ENCODE data around the gene SIGLEC6. TPM values are rescaled to one million over a fixed set of nuclear protein-coding genes. Genes with fewer than 3 reads are reported as not detected.

Gene SIGLEC6
- total and polyA plus RNA-seq, 2 experiments from 2014 or later = not detected

DNA sequence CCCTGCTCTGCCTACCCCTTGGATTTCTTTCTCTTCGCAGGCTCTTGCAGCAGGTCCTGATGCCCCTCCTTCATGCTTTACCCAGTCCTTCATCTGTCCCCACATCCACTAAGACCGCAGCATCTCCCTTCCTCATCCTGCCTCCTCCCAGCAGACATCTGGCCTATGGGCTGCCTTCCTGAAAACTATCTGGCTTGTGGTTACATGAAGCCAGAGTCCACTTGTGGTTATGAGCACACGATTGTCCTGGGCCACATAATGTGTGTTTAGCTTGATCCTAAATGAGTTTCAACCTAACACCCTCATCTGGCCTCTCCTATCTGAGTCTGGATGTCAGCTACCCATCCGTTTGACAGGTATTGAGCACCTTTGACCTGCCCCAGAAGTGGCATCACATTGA lies 34.1 kb upstream of the SIGLEC6 start:
- H3K4me2 ChIP-seq = no peak overlapping the region
- H3K9me3 ChIP-seq (ENCODE audit: low read depth) = no peaks in the 10 kb centered on the region
- no peaks in the 10 kb centered on the region for H3K36me3 ChIP-seq (replicated peaks; ENCODE audit: insufficient read depth, low read depth)
- no peak for DNase-seq (ENCODE audit: low spot score)
- H3K27ac ChIP-seq = no peak overlapping the region
- WGBS (ENCODE audit: low lambda C conversion rate, missing lambda C conversion rate) = 61% methylated on average over 3 of the region's 4 CpGs
- no peaks in the 10 kb centered on the region for H3K4me1 ChIP-seq (ENCODE audit: insufficient read depth)
- H3K4me3 ChIP-seq = no peak overlapping the region
- no peaks in the 10 kb centered on the region for H3K79me2 ChIP-seq
- TF ChIP-seq EZH2phosphoT487 (IDR thresholded peaks at IDR 0.05; ENCODE audit: low read depth, severe bottlenecking, unreplicated experiment) (no peak), EZH2 (IDR thresholded peaks at IDR 0.05; ENCODE audit: borderline replicate concordance) (no peak)
- TF ChIP-seq, protein P1, sequence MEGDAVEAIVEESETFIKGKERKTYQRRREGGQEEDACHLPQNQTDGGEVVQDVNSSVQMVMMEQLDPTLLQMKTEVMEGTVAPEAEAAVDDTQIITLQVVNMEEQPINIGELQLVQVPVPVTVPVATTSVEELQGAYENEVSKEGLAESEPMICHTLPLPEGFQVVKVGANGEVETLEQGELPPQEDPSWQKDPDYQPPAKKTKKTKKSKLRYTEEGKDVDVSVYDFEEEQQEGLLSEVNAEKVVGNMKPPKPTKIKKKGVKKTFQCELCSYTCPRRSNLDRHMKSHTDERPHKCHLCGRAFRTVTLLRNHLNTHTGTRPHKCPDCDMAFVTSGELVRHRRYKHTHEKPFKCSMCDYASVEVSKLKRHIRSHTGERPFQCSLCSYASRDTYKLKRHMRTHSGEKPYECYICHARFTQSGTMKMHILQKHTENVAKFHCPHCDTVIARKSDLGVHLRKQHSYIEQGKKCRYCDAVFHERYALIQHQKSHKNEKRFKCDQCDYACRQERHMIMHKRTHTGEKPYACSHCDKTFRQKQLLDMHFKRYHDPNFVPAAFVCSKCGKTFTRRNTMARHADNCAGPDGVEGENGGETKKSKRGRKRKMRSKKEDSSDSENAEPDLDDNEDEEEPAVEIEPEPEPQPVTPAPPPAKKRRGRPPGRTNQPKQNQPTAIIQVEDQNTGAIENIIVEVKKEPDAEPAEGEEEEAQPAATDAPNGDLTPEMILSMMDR (IDR thresholded peaks at IDR 0.05; ENCODE audit: poor library complexity) = no peak
- H4K20me1 ChIP-seq (ENCODE audit: insufficient read depth, poor library complexity, severe bottlenecking) = no peaks in the 10 kb centered on the region
- H3K27me3 ChIP-seq = no peaks in the 10 kb centered on the region
- H3K9me2 ChIP-seq (replicated peaks; ENCODE audit: insufficient read depth) = no peaks in the 10 kb centered on the region
- H2AFZ ChIP-seq = no peak overlapping the region

DNA sequence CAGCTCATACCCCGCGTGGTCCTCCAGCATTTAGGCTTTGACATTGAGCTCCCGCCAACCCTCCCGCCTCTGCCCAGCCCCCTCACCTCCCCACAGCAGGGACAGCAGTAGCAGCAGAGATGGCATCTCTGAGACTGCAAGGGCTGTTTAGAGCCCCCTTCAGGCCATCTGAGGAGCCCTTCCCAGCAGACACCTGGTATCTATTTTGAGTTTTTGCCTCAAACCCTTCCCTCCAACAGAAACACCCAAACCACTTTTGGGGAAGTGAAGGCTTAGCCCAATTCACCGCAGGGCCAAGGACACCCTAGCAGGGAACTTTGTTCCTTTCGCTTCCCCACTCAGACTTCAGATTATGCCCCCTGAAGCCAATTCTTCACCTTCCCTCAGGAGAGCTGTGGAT lies 33.3 kb upstream of the SIGLEC6 start:
- Histone ChIP-seq H3K4me1 (ENCODE audit: insufficient read depth) (no peaks in the 10 kb centered on the region), H3K9me3 (ENCODE audit: low read depth) (no peaks in the 10 kb centered on the region), H3K27me3 (no peaks in the 10 kb centered on the region), H3K79me2 (no peaks in the 10 kb centered on the region), H3K27ac (no peak overlapping the region), H3K4me3 (no peak overlapping the region), H3K9me2 (replicated peaks; ENCODE audit: insufficient read depth) (no peaks in the 10 kb centered on the region), H3K4me2 (no peak overlapping the region), H3K36me3 (replicated peaks; ENCODE audit: insufficient read depth, low read depth) (no peaks in the 10 kb centered on the region), H2AFZ (no peak overlapping the region), H4K20me1 (ENCODE audit: insufficient read depth, poor library complexity, severe bottlenecking) (no peaks in the 10 kb centered on the region)
- no peak for DNase-seq (ENCODE audit: low spot score)
- WGBS (ENCODE audit: low lambda C conversion rate, missing lambda C conversion rate) = 75% methylated on average over 4 of the region's 6 CpGs
- TF ChIP-seq EZH2phosphoT487 (IDR thresholded peaks at IDR 0.05; ENCODE audit: low read depth, severe bottlenecking, unreplicated experiment) (no peak), EZH2 (IDR thresholded peaks at IDR 0.05; ENCODE audit: borderline replicate concordance) (no peak)
- TF ChIP-seq, protein P1 (IDR thresholded peaks at IDR 0.05; ENCODE audit: poor library complexity) = no peak

DNA sequence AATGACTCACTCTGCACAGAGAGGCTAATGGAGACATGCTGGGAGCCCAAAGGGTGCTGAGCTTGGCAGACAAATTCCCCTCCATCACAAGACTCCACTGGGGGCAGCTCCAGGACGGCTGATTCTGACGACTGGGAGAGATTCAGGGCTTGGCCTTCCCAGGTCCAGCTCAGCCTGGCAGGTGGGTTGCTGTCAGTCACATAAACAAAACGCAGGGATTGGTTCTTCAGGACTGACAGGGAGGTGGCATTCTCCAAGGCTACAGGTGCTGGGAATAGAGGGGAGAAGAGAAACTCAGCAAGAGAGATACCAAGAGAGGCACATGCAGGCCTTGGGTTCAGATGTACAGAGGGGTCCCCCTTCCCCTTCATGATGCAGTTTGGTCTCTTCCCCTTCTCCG lies 28.9 kb upstream of the SIGLEC6 start:
- Histone ChIP-seq H4K20me1 (ENCODE audit: insufficient read depth, poor library complexity, severe bottlenecking) (no peaks in the 10 kb centered on the region), H3K27ac (no peak overlapping the region), H3K27me3 (no peaks in the 10 kb centered on the region), H3K9me2 (replicated peaks; ENCODE audit: insufficient read depth) (no peaks in the 10 kb centered on the region), H3K4me3 (no peak overlapping the region), H3K4me1 (ENCODE audit: insufficient read depth) (no peaks in the 10 kb centered on the region), H3K36me3 (replicated peaks; ENCODE audit: insufficient read depth, low read depth) (no peaks in the 10 kb centered on the region), H3K79me2 (no peaks in the 10 kb centered on the region), H3K4me2 (no peak overlapping the region), H2AFZ (no peak overlapping the region), H3K9me3 (ENCODE audit: low read depth) (no peaks in the 10 kb centered on the region)
- no peak for TF ChIP-seq EZH2phosphoT487 (IDR thresholded peaks at IDR 0.05; ENCODE audit: low read depth, severe bottlenecking, unreplicated experiment)
- WGBS (ENCODE audit: low lambda C conversion rate, missing lambda C conversion rate) = 48% methylated on average over 4 of the region's 4 CpGs
- DNase-seq (ENCODE audit: low spot score) = no peak

DNA sequence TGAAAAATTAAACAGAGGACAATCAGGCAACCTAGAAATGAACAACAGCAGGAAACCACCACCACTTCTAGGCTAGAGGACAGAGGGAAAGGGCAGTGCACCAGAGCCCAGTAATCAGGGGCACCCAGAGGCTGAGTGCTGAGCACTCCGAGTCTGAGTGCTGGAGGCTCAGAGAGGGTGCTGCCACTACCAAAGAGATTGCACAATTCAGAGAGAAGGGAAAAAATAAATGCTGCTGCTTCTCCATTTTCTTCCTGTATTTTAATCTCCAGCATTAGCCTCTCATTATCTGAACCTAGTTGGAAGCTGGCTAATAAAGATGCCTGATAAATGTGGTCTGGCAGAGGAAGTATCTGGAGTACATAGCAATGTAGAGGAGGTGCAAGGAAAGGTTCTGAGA lies 27.8 kb upstream of the SIGLEC6 start:
- no peak for DNase-seq (ENCODE audit: low spot score)
- no peaks in the 10 kb centered on the region for H3K27me3 ChIP-seq
- no peaks in the 10 kb centered on the region for H4K20me1 ChIP-seq (ENCODE audit: insufficient read depth, poor library complexity, severe bottlenecking)
- no peak overlapping the region for H3K4me2 ChIP-seq
- H3K36me3 ChIP-seq (replicated peaks; ENCODE audit: insufficient read depth, low read depth) = no peaks in the 10 kb centered on the region
- H3K4me1 ChIP-seq (ENCODE audit: insufficient read depth) = no peaks in the 10 kb centered on the region
- H3K9me2 ChIP-seq (replicated peaks; ENCODE audit: insufficient read depth) = no peaks in the 10 kb centered on the region
- no peak overlapping the region for H2AFZ ChIP-seq
- H3K79me2 ChIP-seq = no peaks in the 10 kb centered on the region
- 63% methylated on average over 1 of the region's 1 CpG for WGBS (ENCODE audit: low lambda C conversion rate, missing lambda C conversion rate)
- no peaks in the 10 kb centered on the region for H3K9me3 ChIP-seq (ENCODE audit: low read depth)
- no peak for TF ChIP-seq EZH2 (IDR thresholded peaks at IDR 0.05; ENCODE audit: borderline replicate concordance)
- TF ChIP-seq, protein P1 (IDR thresholded peaks at IDR 0.05; ENCODE audit: poor library complexity) = no peak
- no peak overlapping the region for H3K4me3 ChIP-seq
- H3K27ac ChIP-seq = no peak overlapping the region
